ENCODE data around the gene INSC. TPM values are rescaled to one million over a fixed set of nuclear protein-coding genes. Genes with fewer than 3 reads are reported as not detected.

Gene INSC
- total and polyA plus RNA-seq, 12 donors = 0.19 to 0.76 (median 0.60) TPM; not detected in 4

DNA sequence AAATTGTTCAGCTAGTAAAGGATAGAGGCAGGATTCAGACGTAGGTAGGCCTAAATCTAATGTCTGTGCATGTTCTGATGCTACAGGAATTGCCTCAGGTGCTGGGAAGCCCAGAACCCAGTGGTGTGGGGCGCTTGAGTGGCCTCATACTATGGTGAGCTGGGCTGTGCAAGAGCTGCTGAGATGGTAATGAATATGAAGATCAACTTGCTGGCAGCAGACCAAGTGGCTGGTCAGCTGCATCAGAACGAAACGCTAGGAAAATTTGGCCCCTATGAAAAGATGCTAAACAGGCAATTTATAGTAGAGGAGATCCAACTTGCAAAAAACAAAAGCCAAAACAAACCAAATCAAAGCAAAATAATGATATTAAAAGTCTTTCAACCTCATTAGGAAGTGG lies 102.7 kb downstream of the INSC start:
- intact Hi-C loops (cut with DNase I) = no loop called here
- Histone ChIP-seq H3K9me3 (peaks cover 0 to 11% (median 0%) of the 10 kb centered on the region in 11 donors), H3K4me1 (no peaks in the 10 kb centered on the region), H3K36me3 (no peaks in the 10 kb centered on the region), H3K27me3 (no peaks in the 10 kb centered on the region), H3K27ac (no peak overlapping the region), H3K4me3 (no peak overlapping the region)
- no peak for TF ChIP-seq CTCF (IDR thresholded peaks at IDR 0.05)
- no peak for ATAC-seq
- WGBS, 2 donors = 76 to 79% methylated on average over 4 of the region's 4 CpGs
- no peak for DNase-seq

GRCh38 chr11:15222777-15223176 lies 108.1 kb downstream of the INSC start:
- no peak overlapping the region for H3K27ac ChIP-seq
- peaks cover 0 to 3% (median 0%) of the 10 kb centered on the region in 7 donors for H3K27me3 ChIP-seq
- DNase-seq = no peak
- intact Hi-C loops (cut with DNase I) = no loop called here
- no peak overlapping the region for H3K4me3 ChIP-seq
- 85 to 89% methylated on average over 1 of the region's 1 CpG for WGBS, 2 donors
- ATAC-seq = no peak
- no peaks in the 10 kb centered on the region for H3K9me3 ChIP-seq
- H3K4me1 ChIP-seq = no peaks in the 10 kb centered on the region
- TF ChIP-seq CTCF (IDR thresholded peaks at IDR 0.05) = no peak
- no peaks in the 10 kb centered on the region for H3K36me3 ChIP-seq

- ATAC-seq (no peak), DNase-seq (no peak)
- Histone ChIP-seq H3K4me3 (no peak overlapping the region), H3K36me3 (no peaks in the 10 kb centered on the region), H3K27me3 (peaks cover 0 to 4% (median 0%) of the 10 kb centered on the region in 7 donors), H3K27ac (no peak overlapping the region), H3K9me3 (no peaks in the 10 kb centered on the region), H3K4me1 (no peaks in the 10 kb centered on the region)
- no peak for TF ChIP-seq CTCF (IDR thresholded peaks at IDR 0.05)
- intact Hi-C loops (cut with DNase I) = no loop called here
- 66 to 74% methylated on average over 1 of the region's 1 CpG for WGBS, 2 donors
Measured at GRCh38 chr11:15223318-15223717, 108.6 kb downstream of the INSC start.

DNA sequence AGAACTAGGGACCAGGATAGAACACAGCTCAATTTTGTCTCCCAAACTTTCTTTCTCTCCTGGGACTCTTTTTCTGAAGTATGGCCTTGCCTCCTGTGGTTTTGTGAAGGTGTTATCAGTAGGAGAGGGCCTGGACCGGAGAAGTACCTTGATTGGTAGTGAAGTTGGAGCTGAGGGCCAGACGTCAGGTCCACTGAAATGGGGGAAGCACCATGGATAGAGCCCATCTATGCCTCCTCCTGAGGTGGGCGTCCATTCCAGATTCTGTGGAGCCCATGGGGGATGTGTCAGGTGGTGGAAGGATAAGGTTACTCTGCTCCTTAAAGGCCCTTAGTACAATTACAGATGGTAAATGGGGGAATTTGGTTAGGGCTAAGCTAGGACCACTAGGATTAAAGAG lies 109.7 kb downstream of the INSC start:
- ATAC-seq = no peak
- no peak overlapping the region for H3K27ac ChIP-seq
- TF ChIP-seq CTCF (IDR thresholded peaks at IDR 0.05) = no peak
- peaks cover 0 to 7% (median 0%) of the 10 kb centered on the region in 7 donors for H3K27me3 ChIP-seq
- WGBS, 2 donors = 57 to 66% methylated on average over 3 of the region's 3 CpGs
- no peak overlapping the region for H3K4me3 ChIP-seq
- intact Hi-C loops (cut with DNase I) = no loop called here
- no peaks in the 10 kb centered on the region for H3K36me3 ChIP-seq
- no peak for DNase-seq
- no peaks in the 10 kb centered on the region for H3K4me1 ChIP-seq
- no peaks in the 10 kb centered on the region for H3K9me3 ChIP-seq

All from heart right ventricle (tissue), 16 donors.